ENCODE results near the gene CCDC85A. TPM values are rescaled to one million over a fixed set of nuclear protein-coding genes. Genes with fewer than 3 reads are reported as not detected.

CCDC85A gene
- total RNA-seq, 1 experiment from 2014 or later, result 0.10 TPM

DNA sequence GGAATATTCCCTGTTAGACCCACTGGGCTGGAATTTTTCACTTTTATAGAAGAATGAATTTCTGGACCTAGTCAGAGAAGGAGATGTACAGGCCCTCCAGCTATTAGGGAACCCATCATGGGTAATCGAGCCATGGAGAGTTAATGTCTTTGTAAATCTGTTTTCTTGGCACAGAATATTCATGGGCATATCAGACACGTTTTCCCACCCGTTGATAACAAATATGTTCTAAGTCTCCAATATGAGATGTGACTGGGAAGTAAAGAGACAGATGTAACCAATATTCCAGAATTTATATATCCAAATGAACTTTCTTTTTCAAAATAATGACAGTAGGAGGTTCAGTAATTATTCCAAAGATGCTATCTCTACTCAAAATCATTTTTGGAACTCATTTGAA lies 38.7 kb downstream of the CCDC85A start:
- no TSS peak for BruUV-seq (replicated peaks)
- H3K79me2 ChIP-seq (ENCODE audit: insufficient read depth, low read length), result no peaks in the 10 kb centered on the region
- no peak for TF ChIP-seq SP1 (IDR thresholded peaks at IDR 0.05; ENCODE audit: low read depth)
- ATAC-seq, result no peak
- intact Hi-C loops (cut with micrococcal nuclease), result no loop called here
- H3K4me2 ChIP-seq (ENCODE audit: low read length), result no peak overlapping the region
- no peak for DNase-seq (ENCODE audit: low read depth, low spot score)
- RAD21 ChIA-PET (ENCODE audit: low non-redundant PET in 1 of 2, low total read pairs in 2 of 2, uncharacterized antibody in 2 of 2, unreplicated experiment in 2 of 2), result no interaction called here
- H3K27me3 ChIP-seq (ENCODE audit: insufficient read depth, low read length), result no peaks in the 10 kb centered on the region
- CTCF ChIA-PET, result no interaction called here
- H2AFZ ChIP-seq (ENCODE audit: low read depth, low read length, poor library complexity, severe bottlenecking), result no peak overlapping the region
- no peaks in the 10 kb centered on the region for H3K4me1 ChIP-seq (ENCODE audit: control insufficient read depth in 1 of 2, insufficient read depth in 2 of 2, low read length in 2 of 2)
- no peaks in the 10 kb centered on the region for H3K36me3 ChIP-seq (ENCODE audit: control insufficient read depth in 1 of 2, insufficient read depth in 2 of 2, low read length in 2 of 2)
- POLR2A ChIA-PET, result no interaction called here
- H3K9me3 ChIP-seq (ENCODE audit: control insufficient read depth in 1 of 2, insufficient read depth in 1 of 2, low read depth in 1 of 2, low read length in 2 of 2), result no peaks in the 10 kb centered on the region
- no peak overlapping the region for H3K4me3 ChIP-seq (replicated peaks in 1 of 2; ENCODE audit: low read depth in 1 of 2, low read length in 2 of 2)
- no peak overlapping the region for H3K9ac ChIP-seq (ENCODE audit: low read length)
- H3K9me2 ChIP-seq (ENCODE audit: insufficient read depth), result no peaks in the 10 kb centered on the region
- no peaks in the 10 kb centered on the region for H4K20me1 ChIP-seq (ENCODE audit: insufficient read depth)
- H3K27ac ChIP-seq (ENCODE audit: low read depth, low read length), result no peak overlapping the region

DNA sequence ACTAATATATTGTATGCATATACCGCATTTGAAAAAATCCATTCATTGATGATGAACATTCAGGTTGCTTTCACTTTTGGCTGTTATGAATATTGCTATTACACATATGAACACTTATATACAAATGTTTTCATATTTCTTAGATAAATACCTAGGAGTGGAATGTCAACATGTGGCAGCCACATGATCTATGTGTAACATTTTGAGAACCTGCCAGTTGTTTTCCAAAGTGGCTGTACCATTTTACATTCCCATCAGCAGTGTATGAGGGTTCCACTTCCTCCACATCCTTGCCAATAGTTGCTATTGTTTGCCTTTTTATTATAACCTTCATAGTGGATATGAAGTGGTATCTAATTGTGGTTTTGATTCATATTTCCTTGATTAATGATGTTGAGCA lies 40.5 kb downstream of the CCDC85A start:
- Histone ChIP-seq H3K27me3 (ENCODE audit: insufficient read depth, low read length) (no peaks in the 10 kb centered on the region), H3K4me3 (replicated peaks in 1 of 2; ENCODE audit: low read depth in 1 of 2, low read length in 2 of 2) (no peak overlapping the region), H3K36me3 (ENCODE audit: control insufficient read depth in 1 of 2, insufficient read depth in 2 of 2, low read length in 2 of 2) (no peaks in the 10 kb centered on the region), H3K9me3 (ENCODE audit: control insufficient read depth in 1 of 2, insufficient read depth in 1 of 2, low read depth in 1 of 2, low read length in 2 of 2) (no peaks in the 10 kb centered on the region), H3K4me1 (ENCODE audit: control insufficient read depth in 1 of 2, insufficient read depth in 2 of 2, low read length in 2 of 2) (peaks cover 7 to 8% of the 10 kb centered on the region in 2 experiments; a peak in 3 of 4 replicates), H3K4me2 (ENCODE audit: low read length) (no peak overlapping the region), H3K9ac (ENCODE audit: low read length) (no peak overlapping the region), H4K20me1 (ENCODE audit: insufficient read depth) (no peaks in the 10 kb centered on the region), H3K27ac (ENCODE audit: low read depth, low read length) (no peak overlapping the region), H3K79me2 (ENCODE audit: insufficient read depth, low read length) (no peaks in the 10 kb centered on the region), H3K9me2 (ENCODE audit: insufficient read depth) (no peaks in the 10 kb centered on the region), H2AFZ (ENCODE audit: low read depth, low read length, poor library complexity, severe bottlenecking) (no peak overlapping the region)
- no peak for TF ChIP-seq ZNF274 (IDR thresholded peaks at IDR 0.05; ENCODE audit: low read depth, low read length)
- DNase-seq (ENCODE audit: low read depth, low spot score) (no peak), ATAC-seq (no peak)
- RAD21 ChIA-PET (ENCODE audit: low non-redundant PET in 1 of 2, low total read pairs in 2 of 2, uncharacterized antibody in 2 of 2, unreplicated experiment in 2 of 2), result no interaction called here
- intact Hi-C loops (cut with micrococcal nuclease), result no loop called here
- BruUV-seq (replicated peaks), result no TSS peak
- CTCF ChIA-PET, result no interaction called here
- POLR2A ChIA-PET, result no interaction called here

DNA sequence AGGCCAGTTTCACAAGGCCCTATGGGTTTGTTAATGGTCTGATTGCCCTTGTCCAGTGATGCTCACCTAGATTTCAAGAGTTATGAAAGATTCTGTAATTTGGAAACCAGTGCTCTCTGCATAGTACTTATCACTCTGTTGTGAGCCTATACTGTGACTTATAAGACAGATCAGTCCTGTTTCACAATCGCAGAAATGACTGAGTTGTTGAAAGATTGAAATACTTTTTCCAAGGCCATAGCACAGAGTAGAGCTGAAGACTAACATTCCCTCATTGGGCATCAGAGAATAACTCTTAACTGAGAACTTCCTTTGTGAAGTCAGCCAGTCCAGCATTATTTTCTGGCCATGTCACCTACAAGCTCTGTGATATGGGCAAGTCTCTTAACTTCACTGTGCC lies 44.0 kb downstream of the CCDC85A start:
- Histone ChIP-seq H3K36me3 (ENCODE audit: control insufficient read depth in 1 of 2, insufficient read depth in 2 of 2, low read length in 2 of 2) (no peaks in the 10 kb centered on the region), H4K20me1 (ENCODE audit: insufficient read depth) (no peaks in the 10 kb centered on the region), H3K4me2 (ENCODE audit: low read length) (no peak overlapping the region), H3K27ac (ENCODE audit: low read depth, low read length) (no peak overlapping the region), H3K27me3 (ENCODE audit: insufficient read depth, low read length) (no peaks in the 10 kb centered on the region), H3K9me3 (ENCODE audit: control insufficient read depth in 1 of 2, insufficient read depth in 1 of 2, low read depth in 1 of 2, low read length in 2 of 2) (no peaks in the 10 kb centered on the region), H3K4me3 (replicated peaks in 1 of 2; ENCODE audit: low read depth in 1 of 2, low read length in 2 of 2) (no peak overlapping the region), H3K79me2 (ENCODE audit: insufficient read depth, low read length) (no peaks in the 10 kb centered on the region), H2AFZ (ENCODE audit: low read depth, low read length, poor library complexity, severe bottlenecking) (no peak overlapping the region), H3K9me2 (ENCODE audit: insufficient read depth) (no peaks in the 10 kb centered on the region), H3K9ac (ENCODE audit: low read length) (no peak overlapping the region), H3K4me1 (ENCODE audit: control insufficient read depth in 1 of 2, insufficient read depth in 2 of 2, low read length in 2 of 2) (peaks cover 21% of the 10 kb centered on the region in 2 experiments)
- ChIA-PET POLR2A (no interaction called here), RAD21 (ENCODE audit: low non-redundant PET in 1 of 2, low total read pairs in 2 of 2, uncharacterized antibody in 2 of 2, unreplicated experiment in 2 of 2) (no interaction called here), CTCF (no interaction called here)
- intact Hi-C loops (cut with micrococcal nuclease), result no loop called here
- BruUV-seq (replicated peaks), result no TSS peak
- ATAC-seq, result no peak
- no peak for DNase-seq (ENCODE audit: low read depth, low spot score)
- TF ChIP-seq POLR2AphosphoS5 (IDR thresholded peaks at IDR 0.05; ENCODE audit: low read depth, low read length) (no peak), ZFX (IDR thresholded peaks at IDR 0.05) (no peak), SIN3A (IDR thresholded peaks at IDR 0.05; ENCODE audit: low read depth) (no peak), RAD21 (IDR thresholded peaks at IDR 0.05; ENCODE audit: low read depth) (no peak), CBX3 (IDR thresholded peaks at IDR 0.05; ENCODE audit: low read depth) (no peak), JUND (IDR thresholded peaks at IDR 0.05) (no peak), SP1 (IDR thresholded peaks at IDR 0.05; ENCODE audit: low read depth) (no peak), ELF1 (IDR thresholded peaks at IDR 0.05; ENCODE audit: borderline replicate concordance, low read depth) (no peak)
- TF ChIP-seq, protein P1, sequence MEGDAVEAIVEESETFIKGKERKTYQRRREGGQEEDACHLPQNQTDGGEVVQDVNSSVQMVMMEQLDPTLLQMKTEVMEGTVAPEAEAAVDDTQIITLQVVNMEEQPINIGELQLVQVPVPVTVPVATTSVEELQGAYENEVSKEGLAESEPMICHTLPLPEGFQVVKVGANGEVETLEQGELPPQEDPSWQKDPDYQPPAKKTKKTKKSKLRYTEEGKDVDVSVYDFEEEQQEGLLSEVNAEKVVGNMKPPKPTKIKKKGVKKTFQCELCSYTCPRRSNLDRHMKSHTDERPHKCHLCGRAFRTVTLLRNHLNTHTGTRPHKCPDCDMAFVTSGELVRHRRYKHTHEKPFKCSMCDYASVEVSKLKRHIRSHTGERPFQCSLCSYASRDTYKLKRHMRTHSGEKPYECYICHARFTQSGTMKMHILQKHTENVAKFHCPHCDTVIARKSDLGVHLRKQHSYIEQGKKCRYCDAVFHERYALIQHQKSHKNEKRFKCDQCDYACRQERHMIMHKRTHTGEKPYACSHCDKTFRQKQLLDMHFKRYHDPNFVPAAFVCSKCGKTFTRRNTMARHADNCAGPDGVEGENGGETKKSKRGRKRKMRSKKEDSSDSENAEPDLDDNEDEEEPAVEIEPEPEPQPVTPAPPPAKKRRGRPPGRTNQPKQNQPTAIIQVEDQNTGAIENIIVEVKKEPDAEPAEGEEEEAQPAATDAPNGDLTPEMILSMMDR (IDR thresholded peaks at IDR 0.05 in 2 of 3, conservative IDR thresholded peaks at IDR 0.05 in 1 of 3; ENCODE audit: borderline replicate concordance in 1 of 3, insufficient read depth in 1 of 3, low read depth in 2 of 3, low read length in 2 of 3), result no peak
- TF ChIP-seq, protein P2, sequence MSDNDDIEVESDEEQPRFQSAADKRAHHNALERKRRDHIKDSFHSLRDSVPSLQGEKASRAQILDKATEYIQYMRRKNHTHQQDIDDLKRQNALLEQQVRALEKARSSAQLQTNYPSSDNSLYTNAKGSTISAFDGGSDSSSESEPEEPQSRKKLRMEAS (IDR thresholded peaks at IDR 0.05), result no peak

Measured in HCT116 (cell line).